ENCODE data around the gene ZNF765.

DNA sequence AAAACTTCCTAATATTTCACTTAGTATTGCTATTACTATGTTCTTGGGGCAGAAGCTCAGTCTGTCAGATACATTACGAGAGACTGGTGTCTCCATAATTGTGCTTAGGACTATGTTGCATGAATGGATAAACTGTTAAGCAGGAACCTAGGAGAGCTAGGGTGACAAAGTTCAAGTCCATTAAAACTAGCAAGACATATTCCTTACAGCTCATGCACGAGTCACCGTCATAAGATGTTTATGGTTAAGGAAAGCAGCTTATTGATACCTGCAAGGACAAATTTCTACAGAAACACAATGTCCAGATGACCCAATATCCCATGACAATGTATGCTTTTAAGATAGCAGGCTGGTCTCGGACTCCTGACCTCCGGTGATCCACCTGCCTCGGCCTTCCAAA, 66.9 kb downstream of the ZNF765 start:
- TF ChIP-seq, protein P1, sequence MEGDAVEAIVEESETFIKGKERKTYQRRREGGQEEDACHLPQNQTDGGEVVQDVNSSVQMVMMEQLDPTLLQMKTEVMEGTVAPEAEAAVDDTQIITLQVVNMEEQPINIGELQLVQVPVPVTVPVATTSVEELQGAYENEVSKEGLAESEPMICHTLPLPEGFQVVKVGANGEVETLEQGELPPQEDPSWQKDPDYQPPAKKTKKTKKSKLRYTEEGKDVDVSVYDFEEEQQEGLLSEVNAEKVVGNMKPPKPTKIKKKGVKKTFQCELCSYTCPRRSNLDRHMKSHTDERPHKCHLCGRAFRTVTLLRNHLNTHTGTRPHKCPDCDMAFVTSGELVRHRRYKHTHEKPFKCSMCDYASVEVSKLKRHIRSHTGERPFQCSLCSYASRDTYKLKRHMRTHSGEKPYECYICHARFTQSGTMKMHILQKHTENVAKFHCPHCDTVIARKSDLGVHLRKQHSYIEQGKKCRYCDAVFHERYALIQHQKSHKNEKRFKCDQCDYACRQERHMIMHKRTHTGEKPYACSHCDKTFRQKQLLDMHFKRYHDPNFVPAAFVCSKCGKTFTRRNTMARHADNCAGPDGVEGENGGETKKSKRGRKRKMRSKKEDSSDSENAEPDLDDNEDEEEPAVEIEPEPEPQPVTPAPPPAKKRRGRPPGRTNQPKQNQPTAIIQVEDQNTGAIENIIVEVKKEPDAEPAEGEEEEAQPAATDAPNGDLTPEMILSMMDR (IDR thresholded peaks at IDR 0.05) = no peak
- no peak for TF ChIP-seq EZH2phosphoT487 (IDR thresholded peaks at IDR 0.05)
- TF ChIP-seq EZH2 (IDR thresholded peaks at IDR 0.05) = no peak
